Glutamatergic neuron (in vitro differentiated cells): ENCODE data around the gene RNF4. TPM values are rescaled to one million over a fixed set of nuclear protein-coding genes. Genes with fewer than 3 reads are reported as not detected.

Source experiments
- DNase-seq: peaks from one replicate; pipeline ENCODE4 v3.0.0; 2022
- H3K27ac Mint-ChIP-seq: one replicate; pipeline ENCODE4 v1.8.0; 2020; ENCODE audit warnings: mild to moderate bottlenecking, mixed read lengths, inconsistent platforms; ENCODE audit not compliant: unreplicated experiment
- H3K27me3 Mint-ChIP-seq: one replicate; pipeline ENCODE4 v1.8.0; 2020; ENCODE audit warnings: mild to moderate bottlenecking, moderate library complexity, mixed read lengths, inconsistent platforms; ENCODE audit not compliant: unreplicated experiment
- H3K36me3 Mint-ChIP-seq: one replicate; pipeline ENCODE4 v1.8.0; 2020; ENCODE audit warnings: mild to moderate bottlenecking, mixed read lengths, inconsistent platforms; ENCODE audit not compliant: unreplicated experiment
- H3K4me1 Mint-ChIP-seq: one replicate; pipeline ENCODE4 v1.8.0; 2020; ENCODE audit warnings: mild to moderate bottlenecking, low read depth, mixed read lengths, inconsistent platforms; ENCODE audit not compliant: unreplicated experiment
- H3K4me3 Mint-ChIP-seq: one replicate; pipeline ENCODE4 v1.8.0; 2020; ENCODE audit warnings: mild to moderate bottlenecking, mixed read lengths, inconsistent platforms; ENCODE audit not compliant: unreplicated experiment
- H3K9me3 Mint-ChIP-seq: one replicate; pipeline ENCODE4 v1.8.0; 2020; ENCODE audit warnings: mild to moderate bottlenecking, moderate library complexity, mixed read lengths, inconsistent platforms; ENCODE audit not compliant: unreplicated experiment
- total RNA-seq: library from RNA; stranded (reverse); fragmentation: NEBNext Ultra II Directional; extraction: Animal tissue kit (Norgen Biotek cat#: 25700); gene quantifications from one replicate; pipeline ENCODE4 v1.2.1, GENCODE V29; 2021; ENCODE audit not compliant: unreplicated experiment
- TF ChIP-seq, protein P1 (sequence below): fragments of 200-600 bp; sonication (generic); IDR thresholded peaks from one replicate; pipeline ENCODE4 v1.5.0; 2021; ENCODE audit not compliant: partially characterized antibody, unreplicated experiment

Gene RNF4
- total RNA-seq, 1 donor from 2014 or later, result 73.6 TPM

DNA sequence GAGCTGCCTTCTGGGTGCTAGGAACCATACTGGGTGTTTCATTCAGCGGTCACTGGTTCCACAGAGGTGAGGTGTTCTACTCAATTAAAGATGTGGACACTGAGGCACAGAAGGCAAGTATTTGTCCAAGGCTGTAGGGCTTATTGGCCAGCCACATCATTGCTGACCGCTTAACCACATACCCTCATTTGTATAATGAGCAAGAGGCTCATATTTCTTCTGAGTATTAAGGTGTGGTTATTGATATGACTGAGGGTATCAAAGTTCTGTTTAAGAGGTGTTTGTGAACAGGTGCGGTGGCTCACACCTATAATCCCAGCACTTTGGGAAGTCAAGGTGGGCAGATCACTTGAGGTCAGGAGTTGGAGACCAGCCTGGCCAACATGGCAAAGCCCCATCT is 14.3 kb downstream of the RNF4 start:
- TF ChIP-seq, protein P1, sequence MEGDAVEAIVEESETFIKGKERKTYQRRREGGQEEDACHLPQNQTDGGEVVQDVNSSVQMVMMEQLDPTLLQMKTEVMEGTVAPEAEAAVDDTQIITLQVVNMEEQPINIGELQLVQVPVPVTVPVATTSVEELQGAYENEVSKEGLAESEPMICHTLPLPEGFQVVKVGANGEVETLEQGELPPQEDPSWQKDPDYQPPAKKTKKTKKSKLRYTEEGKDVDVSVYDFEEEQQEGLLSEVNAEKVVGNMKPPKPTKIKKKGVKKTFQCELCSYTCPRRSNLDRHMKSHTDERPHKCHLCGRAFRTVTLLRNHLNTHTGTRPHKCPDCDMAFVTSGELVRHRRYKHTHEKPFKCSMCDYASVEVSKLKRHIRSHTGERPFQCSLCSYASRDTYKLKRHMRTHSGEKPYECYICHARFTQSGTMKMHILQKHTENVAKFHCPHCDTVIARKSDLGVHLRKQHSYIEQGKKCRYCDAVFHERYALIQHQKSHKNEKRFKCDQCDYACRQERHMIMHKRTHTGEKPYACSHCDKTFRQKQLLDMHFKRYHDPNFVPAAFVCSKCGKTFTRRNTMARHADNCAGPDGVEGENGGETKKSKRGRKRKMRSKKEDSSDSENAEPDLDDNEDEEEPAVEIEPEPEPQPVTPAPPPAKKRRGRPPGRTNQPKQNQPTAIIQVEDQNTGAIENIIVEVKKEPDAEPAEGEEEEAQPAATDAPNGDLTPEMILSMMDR, result no peak
- Mint-ChIP-seq H3K9me3 (no peaks in the 10 kb centered on the region), H3K27me3 (peaks cover 7% of the 10 kb centered on the region), H3K27ac (no peak overlapping the region), H3K4me3 (no peak overlapping the region), H3K4me1 (peaks cover 49% of the 10 kb centered on the region), H3K36me3 (no peaks in the 10 kb centered on the region)
- DNase-seq, result no peak

DNA sequence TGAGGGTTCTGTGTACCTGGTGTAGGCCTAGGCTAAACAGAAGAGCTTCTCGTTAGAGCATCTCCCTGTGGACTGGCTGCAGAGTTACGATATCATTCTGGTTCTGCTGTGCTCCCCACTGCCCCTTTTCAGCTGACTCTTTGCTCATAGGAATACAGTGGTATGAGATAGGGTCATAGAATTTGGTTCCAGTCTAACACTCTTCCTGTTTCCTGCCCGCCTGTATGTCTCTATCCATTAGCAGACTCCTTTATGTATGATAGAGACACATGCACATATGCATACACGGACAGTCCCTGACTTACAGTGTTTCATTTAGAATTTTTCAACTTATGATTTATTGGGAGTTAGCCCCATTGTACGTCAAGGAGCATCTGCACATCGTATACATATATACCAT is 15.3 kb downstream of the RNF4 start:
- no peaks in the 10 kb centered on the region for H3K36me3 Mint-ChIP-seq
- DNase-seq, result no peak
- TF ChIP-seq, protein P1, result no peak
- no peak overlapping the region for H3K4me3 Mint-ChIP-seq
- H3K9me3 Mint-ChIP-seq, result no peaks in the 10 kb centered on the region
- H3K4me1 Mint-ChIP-seq, result peaks cover 42% of the 10 kb centered on the region
- no peak overlapping the region for H3K27ac Mint-ChIP-seq
- peaks cover 7% of the 10 kb centered on the region for H3K27me3 Mint-ChIP-seq

DNA sequence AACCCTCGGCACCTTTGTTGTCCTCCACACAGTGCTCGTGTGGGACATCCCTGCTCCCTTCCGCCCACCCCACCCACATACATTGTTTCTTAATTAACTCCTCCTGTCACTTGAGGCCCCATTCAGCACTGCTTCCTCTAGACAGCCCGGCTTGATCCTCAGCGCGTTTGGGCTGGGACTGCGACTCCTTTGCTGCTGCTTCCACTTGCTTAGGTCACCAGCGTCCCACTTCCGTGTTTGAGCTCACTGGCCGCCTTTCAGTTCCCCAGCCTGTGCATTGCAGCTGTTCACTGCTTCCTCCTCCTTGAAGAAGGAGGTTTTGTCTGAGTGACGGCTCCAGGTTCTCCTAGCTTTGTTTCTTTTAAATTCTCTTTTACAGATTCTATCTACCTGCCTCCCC is 16.1 kb downstream of the RNF4 start:
- Mint-ChIP-seq H3K4me1 (peaks cover 37% of the 10 kb centered on the region), H3K27me3 (peaks cover 7% of the 10 kb centered on the region), H3K27ac (peak overlapping the region; percentile 25), H3K9me3 (no peaks in the 10 kb centered on the region), H3K4me3 (peak overlapping the region; percentile 34), H3K36me3 (no peaks in the 10 kb centered on the region)
- DNase-seq, result no peak
- TF ChIP-seq, protein P1, result no peak

DNA sequence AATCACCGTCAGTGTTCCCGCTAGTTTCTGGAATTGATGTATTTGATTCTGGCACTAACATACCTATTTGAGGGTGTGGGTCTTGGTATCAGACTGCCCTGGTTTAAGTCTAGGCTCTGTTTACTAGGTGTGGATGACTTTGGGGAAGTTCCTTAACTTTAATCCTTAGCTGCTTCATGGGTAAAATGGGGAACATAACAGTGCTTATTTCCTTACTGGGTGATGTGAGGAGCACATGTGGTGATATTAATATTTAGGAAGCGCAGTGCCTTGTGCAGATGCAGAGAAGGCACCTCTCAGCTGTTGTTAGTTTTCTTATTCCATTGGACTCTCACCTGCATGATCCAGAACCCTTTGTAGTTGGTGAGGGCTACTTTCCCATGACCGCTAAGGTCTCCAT is 17.1 kb downstream of the RNF4 start:
- no peaks in the 10 kb centered on the region for H3K36me3 Mint-ChIP-seq
- H3K27me3 Mint-ChIP-seq, result peaks cover 7% of the 10 kb centered on the region
- no peaks in the 10 kb centered on the region for H3K9me3 Mint-ChIP-seq
- TF ChIP-seq, protein P1, result no peak
- H3K4me1 Mint-ChIP-seq, result peaks cover 34% of the 10 kb centered on the region
- H3K27ac Mint-ChIP-seq, result no peak overlapping the region
- no peak for DNase-seq
- H3K4me3 Mint-ChIP-seq, result no peak overlapping the region

DNA sequence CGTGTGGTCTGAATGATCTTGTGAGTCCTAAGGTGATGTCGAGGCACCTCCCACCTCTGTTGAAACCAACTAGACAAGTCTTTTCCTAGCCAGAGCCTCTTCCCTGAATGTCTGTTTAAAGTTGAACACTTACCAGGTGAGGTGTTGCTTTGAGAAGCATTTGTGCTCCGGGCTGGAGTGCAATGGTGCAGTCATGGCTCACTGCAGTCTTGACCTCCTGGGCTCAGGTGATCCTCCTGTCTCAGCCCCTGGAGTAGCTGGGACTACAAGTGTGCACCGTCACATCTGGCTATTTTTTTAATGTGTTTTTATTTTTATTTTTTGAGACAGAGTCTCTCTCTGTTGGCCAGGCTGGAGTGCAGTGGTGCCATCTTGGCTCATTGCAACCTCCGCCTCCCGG is 18.1 kb downstream of the RNF4 start:
- H3K4me1 Mint-ChIP-seq, result peaks cover 25% of the 10 kb centered on the region
- no peak overlapping the region for H3K27ac Mint-ChIP-seq
- no peaks in the 10 kb centered on the region for H3K36me3 Mint-ChIP-seq

More for the DNA sequence above, 18.1 kb downstream of the RNF4 start:
- DNase-seq, result no peak
- Mint-ChIP-seq H3K9me3 (no peaks in the 10 kb centered on the region), H3K4me3 (no peak overlapping the region), H3K27me3 (peaks cover 11% of the 10 kb centered on the region)
- TF ChIP-seq, protein P1, result no peak
